PC-3 (cell line): ENCODE data around the gene MAGI1. TPM values are rescaled to one million over a fixed set of nuclear protein-coding genes. Genes with fewer than 3 reads are reported as not detected.
"Not testable (repeated sequence)": the region's sequence is repeated elsewhere in the genome, so short reads cannot be mapped to it uniquely, and the experiment has no call there.

ENCODE experiments used
- ATAC-seq: fragments of 200-7000 bp; cut with Tn5 transposase; 2 replicates; pipeline ENCODE4 v1.9.1; 2020; ENCODE audit warnings: mild to moderate bottlenecking, moderate library complexity
- BruUV-seq: library from RNA; stranded (reverse); fragments of 400-500 nt; replicated peaks from 2 replicates; lab custom pipeline; 2021; lab: Mats Ljungman, UMichigan
- CTCF ChIA-PET: fragments of 300-600 bp; sonication (Branson Sonifier 250); formaldehyde crosslinking; loops from one replicate; lab custom pipeline; 2022; ENCODE audit warnings: antibody characterized with exemption; lab: Charles Lee
- POLR2A ChIA-PET: fragments of 300-600 bp; sonication (Branson Sonifier 250); formaldehyde crosslinking; loops from one replicate; lab custom pipeline; 2022; ENCODE audit warnings: antibody characterized with exemption; ENCODE audit not compliant: unreplicated experiment; lab: Charles Lee
- DNase-seq: peaks from one replicate; pipeline ENCODE4 v3.0.0-alpha.2; 2015
- H2AFZ ChIP-seq: fragments of 300-600 bp; sonication (generic); 2 replicates; pipeline ENCODE4 v1.6.0; 2016; ENCODE audit warnings: antibody characterized with exemption, low read length
- H3F3A ChIP-seq: fragments of 300-600 bp; sonication (generic); one replicate; pipeline ENCODE4 v1.6.0; 2017; ENCODE audit warnings: antibody characterized with exemption, low read length, control low read depth, mild to moderate bottlenecking; ENCODE audit not compliant: unreplicated experiment
- H3K27ac ChIP-seq: fragments of 300-600 bp; sonication (generic); 2 replicates; pipeline ENCODE4 v1.5.1; 2016; ENCODE audit warnings: mild to moderate bottlenecking, low read length
- H3K27me3 ChIP-seq: fragments of 300-600 bp; sonication (generic); 2 replicates; pipeline ENCODE4 v1.6.1; 2016; ENCODE audit warnings: low read length, mixed read lengths
- H3K36me3 ChIP-seq: fragments of 300-600 bp; sonication (generic); 2 replicates; pipeline ENCODE4 v1.6.1; 2016; ENCODE audit warnings: low read depth, mixed run types, low read length, mixed read lengths
- H3K4me1 ChIP-seq: fragments of 300-600 bp; sonication (generic); 2 replicates; pipeline ENCODE4 v1.5.1; 2016; ENCODE audit warnings: low read length; ENCODE audit not compliant: insufficient read depth
- H3K4me2 ChIP-seq: fragments of 300-600 bp; sonication (generic); 2 replicates; pipeline ENCODE4 v1.6.0; 2016; ENCODE audit warnings: low read length
- H3K4me3 ChIP-seq: fragments of 300-600 bp; sonication (generic); 2 replicates; pipeline ENCODE4 v1.5.1; 2016; ENCODE audit warnings: mild to moderate bottlenecking, low read length, mixed read lengths
- H3K79me2 ChIP-seq: fragments of 300-600 bp; sonication (generic); 2 replicates; pipeline ENCODE4 v1.6.1; 2017; ENCODE audit warnings: low read length, mixed read lengths
- H3K9ac ChIP-seq: fragments of 300-600 bp; sonication (generic); 2 replicates; pipeline ENCODE4 v1.6.0; 2016; ENCODE audit warnings: mild to moderate bottlenecking, low read length
- H3K9me2 ChIP-seq: fragments of 300-600 bp; sonication (generic); replicated peaks from 2 replicates; pipeline ENCODE4 v1.6.1; 2016; ENCODE audit warnings: mixed run types, low read length, mixed read lengths
- H3K9me3 ChIP-seq: fragments of 300-600 bp; sonication (generic); 2 replicates; pipeline ENCODE4 v1.6.1; 2016; ENCODE audit warnings: low read length, mixed read lengths
- H4K20me1 ChIP-seq: fragments of 300-600 bp; sonication (generic); 2 replicates; pipeline ENCODE4 v1.6.1; 2016; ENCODE audit warnings: low read length, mixed read lengths
- EZH2 ChIP-seq: fragments of 300-600 bp; sonication (generic); IDR thresholded peaks from one replicate; pipeline ENCODE4 v1.6.1; 2017; ENCODE audit warnings: antibody characterized with exemption, mild to moderate bottlenecking, low read length; ENCODE audit not compliant: unreplicated experiment
- EZH2phosphoT487 ChIP-seq: fragments of 300-600 bp; sonication (generic); IDR thresholded peaks from 2 replicates; pipeline ENCODE4 v1.6.1; 2018; ENCODE audit warnings: mild to moderate bottlenecking, antibody characterized with exemption, low read length, borderline replicate concordance
- intact Hi-C: fragments of 100-400 bp; cut with micrococcal nuclease; formaldehyde crosslinking; loops from 2 replicates; pipeline ENCODE4 v1.9.0; 2023
- total RNA-seq: library from RNA; depleted of rRNA; stranded (reverse); fragments of >200 nt; gene quantifications from 2 replicates; pipeline ENCODE4 v1.2.3, GENCODE V29; 2014
- TF ChIP-seq, protein P1 (sequence below): fragments of 300-600 bp; sonication (generic); conservative IDR thresholded peaks from 2 replicates; pipeline ENCODE4 v1.5.1; 2017; ENCODE audit warnings: antibody characterized with exemption, low read depth, mild to moderate bottlenecking, low read length

The MAGI1 gene
- total RNA-seq, 1 experiment from 2014 or later = 8.9 TPM

DNA sequence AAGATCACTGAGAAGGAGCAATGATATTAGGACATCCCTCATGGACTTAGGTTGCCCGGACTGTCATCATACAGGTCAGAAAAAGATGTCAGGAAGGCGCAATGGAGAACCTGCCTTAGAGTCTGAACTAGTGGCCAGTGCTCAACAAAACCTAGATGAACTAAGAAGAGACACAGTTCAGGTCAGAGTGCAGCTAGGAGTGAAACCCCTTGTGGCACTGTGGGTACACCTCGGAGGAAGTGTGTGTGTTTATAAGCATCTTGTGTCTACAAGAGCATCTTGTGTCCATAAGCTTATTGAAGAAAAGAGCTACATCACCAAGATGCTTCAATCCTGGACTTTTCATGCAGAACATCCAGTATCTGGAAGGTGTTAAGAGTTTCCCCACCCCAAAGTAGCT lies 315.7 kb downstream of the MAGI1 start:
- no TSS peak for BruUV-seq
- CTCF ChIA-PET = no interaction called here

DNA sequence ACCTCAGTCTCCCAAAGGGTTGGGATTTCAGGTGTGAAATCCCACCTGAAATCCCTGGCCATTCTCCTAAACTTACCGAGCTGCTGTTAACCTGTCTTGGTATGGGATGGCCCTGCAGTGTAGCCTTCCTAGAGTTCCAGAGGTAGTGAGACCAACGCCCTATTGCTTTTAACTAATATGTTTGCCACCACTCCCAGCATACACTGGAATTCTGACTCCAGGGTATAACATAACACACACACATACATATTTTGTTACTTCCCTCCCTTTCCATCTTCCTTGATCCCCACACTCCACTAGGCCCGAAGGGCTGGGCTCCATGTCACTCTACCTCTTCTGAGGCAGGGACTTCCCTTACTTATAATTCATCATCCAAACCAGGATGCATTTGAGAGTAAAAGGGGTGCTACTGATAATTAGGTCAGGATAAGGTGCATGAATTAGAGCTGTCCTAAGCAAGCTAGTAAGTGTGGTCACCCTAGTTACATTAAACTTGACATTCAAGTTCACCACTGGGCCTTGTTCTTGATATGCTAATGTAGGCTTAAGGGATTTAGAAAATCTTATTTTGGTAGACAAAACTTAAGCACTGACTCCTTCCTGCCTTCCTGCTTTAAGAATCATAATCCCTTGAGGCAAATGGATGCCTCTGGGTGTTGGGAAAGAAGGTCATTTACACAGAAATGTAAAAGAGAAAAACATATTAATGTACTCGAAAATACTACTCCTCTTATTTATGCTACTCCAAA lies 317.6 kb downstream of the MAGI1 start:
- H3K4me2 ChIP-seq = no peak overlapping the region
- H3K9me3 ChIP-seq = no peaks in the 10 kb centered on the region
- no peaks in the 10 kb centered on the region for H3K79me2 ChIP-seq
- no TSS peak for BruUV-seq
- H3K9me2 ChIP-seq = no peaks in the 10 kb centered on the region
- ChIA-PET POLR2A (no interaction called here), CTCF (no interaction called here)
- H3K4me1 ChIP-seq = no peaks in the 10 kb centered on the region
- no peaks in the 10 kb centered on the region for H3K36me3 ChIP-seq
- no peaks in the 10 kb centered on the region for H3F3A ChIP-seq
- H3K4me3 ChIP-seq = no peak overlapping the region
- DNase-seq (no peak), ATAC-seq (no peak)
- no peak for TF ChIP-seq EZH2
- no peak for TF ChIP-seq EZH2phosphoT487
- TF ChIP-seq, protein P1, sequence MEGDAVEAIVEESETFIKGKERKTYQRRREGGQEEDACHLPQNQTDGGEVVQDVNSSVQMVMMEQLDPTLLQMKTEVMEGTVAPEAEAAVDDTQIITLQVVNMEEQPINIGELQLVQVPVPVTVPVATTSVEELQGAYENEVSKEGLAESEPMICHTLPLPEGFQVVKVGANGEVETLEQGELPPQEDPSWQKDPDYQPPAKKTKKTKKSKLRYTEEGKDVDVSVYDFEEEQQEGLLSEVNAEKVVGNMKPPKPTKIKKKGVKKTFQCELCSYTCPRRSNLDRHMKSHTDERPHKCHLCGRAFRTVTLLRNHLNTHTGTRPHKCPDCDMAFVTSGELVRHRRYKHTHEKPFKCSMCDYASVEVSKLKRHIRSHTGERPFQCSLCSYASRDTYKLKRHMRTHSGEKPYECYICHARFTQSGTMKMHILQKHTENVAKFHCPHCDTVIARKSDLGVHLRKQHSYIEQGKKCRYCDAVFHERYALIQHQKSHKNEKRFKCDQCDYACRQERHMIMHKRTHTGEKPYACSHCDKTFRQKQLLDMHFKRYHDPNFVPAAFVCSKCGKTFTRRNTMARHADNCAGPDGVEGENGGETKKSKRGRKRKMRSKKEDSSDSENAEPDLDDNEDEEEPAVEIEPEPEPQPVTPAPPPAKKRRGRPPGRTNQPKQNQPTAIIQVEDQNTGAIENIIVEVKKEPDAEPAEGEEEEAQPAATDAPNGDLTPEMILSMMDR = no peak
- H3K9ac ChIP-seq = no peak overlapping the region
- H2AFZ ChIP-seq = no peak overlapping the region
- intact Hi-C loops = no loop called here
- no peak overlapping the region for H3K27ac ChIP-seq
- H3K27me3 ChIP-seq = no peaks in the 10 kb centered on the region
- no peaks in the 10 kb centered on the region for H4K20me1 ChIP-seq

More for the DNA sequence above, 315.7 kb downstream of the MAGI1 start:
- intact Hi-C loops = no loop called here
- POLR2A ChIA-PET = no interaction called here
- Histone ChIP-seq H3K9me2 (no peaks in the 10 kb centered on the region), H3K79me2 (no peaks in the 10 kb centered on the region), H3K4me3 (no peak overlapping the region), H3K4me1 (no peaks in the 10 kb centered on the region), H2AFZ (no peak overlapping the region), H3K4me2 (no peak overlapping the region), H3K27me3 (no peaks in the 10 kb centered on the region), H4K20me1 (no peaks in the 10 kb centered on the region), H3F3A (no peaks in the 10 kb centered on the region), H3K36me3 (no peaks in the 10 kb centered on the region), H3K27ac (no peak overlapping the region), H3K9me3 (no peaks in the 10 kb centered on the region), H3K9ac (no peak overlapping the region)
- TF ChIP-seq EZH2 = no peak
- TF ChIP-seq, protein P1 = no peak
- TF ChIP-seq EZH2phosphoT487 = no peak
- DNase-seq = no peak
- no peak for ATAC-seq

DNA sequence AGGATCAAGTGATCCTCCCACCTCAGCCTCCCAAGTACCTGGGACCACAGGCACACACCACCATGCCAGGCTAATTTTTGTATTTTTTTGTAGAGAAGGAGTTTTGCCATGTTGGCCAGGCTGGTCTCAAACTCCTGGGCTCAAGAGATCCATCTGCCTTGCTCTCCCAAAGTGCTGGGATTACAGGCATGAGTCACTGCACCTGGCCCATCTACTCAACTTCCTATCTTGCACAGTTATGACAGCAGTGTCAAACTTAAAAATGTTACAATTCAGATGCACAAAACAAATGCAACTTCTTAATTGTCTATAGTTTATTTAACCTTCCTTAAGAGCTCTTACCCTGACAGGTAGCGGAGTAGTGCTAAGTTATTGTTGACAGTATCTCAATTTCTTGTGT lies 319.1 kb downstream of the MAGI1 start:
- ATAC-seq, POLR2A ChIA-PET: not testable (repeated sequence)
- DNase-seq = peak; percentile 2

More for the DNA sequence above, 319.1 kb downstream of the MAGI1 start:
- H3K9me2 ChIP-seq, H3K9me3 ChIP-seq, H3K4me2 ChIP-seq, CTCF ChIA-PET, intact Hi-C loops, H3K9ac ChIP-seq, BruUV-seq, H3K27me3 ChIP-seq, H3K4me1 ChIP-seq, H2AFZ ChIP-seq, H3K4me3 ChIP-seq, H3F3A ChIP-seq, H3K27ac ChIP-seq, H4K20me1 ChIP-seq, H3K36me3 ChIP-seq, H3K79me2 ChIP-seq: not testable (repeated sequence)
